Measurements from ENCODE around the gene HMCN2.

DNA sequence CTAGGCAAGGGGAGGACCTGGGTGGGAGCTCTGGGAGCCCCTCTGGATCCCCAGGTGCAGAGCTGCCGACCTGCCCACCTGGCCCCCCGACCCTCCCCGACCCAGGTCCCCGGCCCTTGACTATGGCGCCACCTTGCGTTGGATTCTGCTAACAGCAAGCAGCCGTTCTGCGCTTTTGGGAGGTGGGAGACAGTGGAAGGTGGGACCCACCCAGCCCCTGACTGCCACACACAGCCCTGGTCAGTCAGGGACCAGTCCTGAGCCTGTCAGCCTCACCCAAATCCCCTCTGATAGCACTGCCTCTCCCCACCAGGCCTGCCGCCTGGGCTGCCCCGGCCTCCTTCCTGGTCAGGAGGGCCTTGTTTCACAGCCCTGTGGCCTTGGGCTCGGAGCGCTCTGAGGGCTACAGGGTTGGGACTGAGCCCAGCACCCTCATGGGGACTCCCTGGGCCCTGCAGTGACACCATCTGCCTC is 77.9 kb downstream of the HMCN2 start:
- no peak for TF ChIP-seq POLR2A (IDR thresholded peaks at IDR 0.05; ENCODE audit: low read depth, low read length)
- TF ChIP-seq EZH2 (IDR thresholded peaks at IDR 0.05; ENCODE audit: borderline replicate concordance, low read depth, low read length, severe bottlenecking), result no peak
- TF ChIP-seq, protein P1, sequence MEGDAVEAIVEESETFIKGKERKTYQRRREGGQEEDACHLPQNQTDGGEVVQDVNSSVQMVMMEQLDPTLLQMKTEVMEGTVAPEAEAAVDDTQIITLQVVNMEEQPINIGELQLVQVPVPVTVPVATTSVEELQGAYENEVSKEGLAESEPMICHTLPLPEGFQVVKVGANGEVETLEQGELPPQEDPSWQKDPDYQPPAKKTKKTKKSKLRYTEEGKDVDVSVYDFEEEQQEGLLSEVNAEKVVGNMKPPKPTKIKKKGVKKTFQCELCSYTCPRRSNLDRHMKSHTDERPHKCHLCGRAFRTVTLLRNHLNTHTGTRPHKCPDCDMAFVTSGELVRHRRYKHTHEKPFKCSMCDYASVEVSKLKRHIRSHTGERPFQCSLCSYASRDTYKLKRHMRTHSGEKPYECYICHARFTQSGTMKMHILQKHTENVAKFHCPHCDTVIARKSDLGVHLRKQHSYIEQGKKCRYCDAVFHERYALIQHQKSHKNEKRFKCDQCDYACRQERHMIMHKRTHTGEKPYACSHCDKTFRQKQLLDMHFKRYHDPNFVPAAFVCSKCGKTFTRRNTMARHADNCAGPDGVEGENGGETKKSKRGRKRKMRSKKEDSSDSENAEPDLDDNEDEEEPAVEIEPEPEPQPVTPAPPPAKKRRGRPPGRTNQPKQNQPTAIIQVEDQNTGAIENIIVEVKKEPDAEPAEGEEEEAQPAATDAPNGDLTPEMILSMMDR (IDR thresholded peaks at IDR 0.05; ENCODE audit: extremely low read depth in 1 of 2, insufficient read depth in 1 of 2, low read depth in 1 of 2, low read length in 2 of 2), result peak; percentile 61 to 82
- TF ChIP-seq GATA2 (IDR thresholded peaks at IDR 0.05; ENCODE audit: insufficient read depth, insufficient read length, low read depth, low read length), result no peak
- TF ChIP-seq MYC (IDR thresholded peaks at IDR 0.05; ENCODE audit: low read depth, low read length), result no peak
- TF ChIP-seq POLR2AphosphoS5 (IDR thresholded peaks at IDR 0.05; ENCODE audit: insufficient read depth, low read depth, low read length), result no peak
